Aorta (tissue), 5 donors: Measurements from ENCODE around the gene ACSL5. TPM values are rescaled to one million over a fixed set of nuclear protein-coding genes. Genes with fewer than 3 reads are reported as not detected.
"Not testable (repeated sequence)": the region's sequence is repeated elsewhere in the genome, so short reads cannot be mapped to it uniquely, and the experiment has no call there.

Experiments used
- ATAC-seq: fragments of 200-7000 bp; cut with Tn5 transposase; one replicate; pipeline ENCODE4 v1.9.1; 2022; ENCODE audit warnings: moderate library complexity; ENCODE audit not compliant: low FRiP score
- DNase-seq, 2 donors: peaks; one replicate each; pipeline ENCODE4 v3.0.0-alpha.2; 2020
- H3K27ac ChIP-seq, 2 donors: one replicate each; pipeline ENCODE4 v1.5.1; 2013; ENCODE audit warnings: low read length in 2 of 2, mild to moderate bottlenecking in 2 of 2, moderate library complexity in 2 of 2, control low read depth in 1 of 2, inconsistent platforms in 1 of 2, low read depth in 1 of 2
- H3K27me3 ChIP-seq, 2 donors: one replicate each; pipeline ENCODE4 v1.6.1; 2013; ENCODE audit warnings: control low read depth in 1 of 2, low read length in 1 of 2, mild to moderate bottlenecking in 1 of 2, moderate library complexity in 1 of 2; ENCODE audit not compliant: insufficient read depth in 2 of 2, control insufficient read depth in 1 of 2
- H3K36me3 ChIP-seq, 2 donors: one replicate each; pipeline ENCODE4 v1.6.1; 2013; ENCODE audit warnings: control low read depth in 1 of 2, low read length in 1 of 2, mild to moderate bottlenecking in 1 of 2; ENCODE audit not compliant: insufficient read depth in 2 of 2, control insufficient read depth in 1 of 2
- H3K4me1 ChIP-seq, 2 donors: one replicate each; pipeline ENCODE4 v1.6.1; 2013; ENCODE audit warnings: low read length in 2 of 2, control low read depth in 1 of 2, mild to moderate bottlenecking in 1 of 2, moderate library complexity in 1 of 2; ENCODE audit not compliant: insufficient read depth in 2 of 2, control insufficient read depth in 1 of 2
- H3K4me3 ChIP-seq, 2 donors: one replicate each; pipeline ENCODE4 v1.5.1; 2013; ENCODE audit warnings: low read length in 2 of 2, control low read depth in 1 of 2, mild to moderate bottlenecking in 1 of 2
- H3K9me3 ChIP-seq: one replicate; pipeline ENCODE4 v1.6.1; 2013; ENCODE audit warnings: mild to moderate bottlenecking, low read length; ENCODE audit not compliant: control insufficient read depth
- WGBS, 2 donors: extraction: QIAGEN DNeasy Blood & Tissue Kit; methylation state at CpG; one replicate each; pipeline ENCODE4 v1.1.7; 2013; 5-methylcytosine and 5-hydroxymethylcytosine counted together
- intact Hi-C, 2 donors: fragments of 100-400 bp; cut with DNase I; formaldehyde crosslinking; loops; one replicate each; pipeline versions ENCODE4 v1.14.2 to v1.15.0; 2022
- polyA plus RNA-seq, 2 donors: library from polyadenylated mRNA; stranded (reverse); fragments of 200-250 nt; gene quantifications; one replicate each; pipeline ENCODE4 v1.2.3, GENCODE V29; 2013
- total RNA-seq, 2 donors: library from RNA; stranded (reverse); fragmentation: NEBNext Ultra II Directional; extraction: Animal tissue kit (Norgen Biotek cat#: 25700); gene quantifications; one replicate each; pipeline ENCODE4 v1.2.1, GENCODE V29; 2021
- donor health status: healthy with polysubstance abuse.
- donor health status: Bipolar disorder and iron deficiency.
- donor health status: DM: no; HTN: no; CAD: no.
- donor health status: DM: no; HTN: no; CAD: no.
- donor health status: DM: yes; HTN: yes; CAD: no.

The ACSL5 gene
- total and polyA plus RNA-seq, 4 donors, result 0.92 to 18.7 (median 15.9) TPM

GRCh38 chr10:112448888-112449287 lies 75.0 kb downstream of the ACSL5 start:
- Histone ChIP-seq H3K4me1 (peaks cover 0 to 2% of the 10 kb centered on the region in 2 donors), H3K4me3 (no peak overlapping the region), H3K36me3 (peaks cover 0 to 2% of the 10 kb centered on the region in 2 donors), H3K27ac (no peak overlapping the region), H3K27me3 (no peaks in the 10 kb centered on the region), H3K9me3 (no peaks in the 10 kb centered on the region)
- intact Hi-C loops, result loop anchor here in 1 of 2 donors (10.0 kb wide), 1 partner anchor 284 kb away; no protein-coding TSS in a partner anchor
- ATAC-seq (no peak), DNase-seq (no peak)
- WGBS, 2 donors, result 39 to 46% methylated on average over 4 of the region's 4 CpGs

GRCh38 chr10:112454910-112455779 lies 81.2 kb downstream of the ACSL5 start:
- Histone ChIP-seq H3K4me3 (no peak overlapping the region), H3K9me3 (no peaks in the 10 kb centered on the region), H3K4me1 (no peaks in the 10 kb centered on the region), H3K36me3 (no peaks in the 10 kb centered on the region), H3K27ac (no peak overlapping the region), H3K27me3 (no peaks in the 10 kb centered on the region)
- ATAC-seq (no peak), DNase-seq (no peak)
- WGBS, 2 donors, result 84 to 93% methylated on average over 2 of the region's 3 CpGs
- intact Hi-C loops, result no loop called here

DNA sequence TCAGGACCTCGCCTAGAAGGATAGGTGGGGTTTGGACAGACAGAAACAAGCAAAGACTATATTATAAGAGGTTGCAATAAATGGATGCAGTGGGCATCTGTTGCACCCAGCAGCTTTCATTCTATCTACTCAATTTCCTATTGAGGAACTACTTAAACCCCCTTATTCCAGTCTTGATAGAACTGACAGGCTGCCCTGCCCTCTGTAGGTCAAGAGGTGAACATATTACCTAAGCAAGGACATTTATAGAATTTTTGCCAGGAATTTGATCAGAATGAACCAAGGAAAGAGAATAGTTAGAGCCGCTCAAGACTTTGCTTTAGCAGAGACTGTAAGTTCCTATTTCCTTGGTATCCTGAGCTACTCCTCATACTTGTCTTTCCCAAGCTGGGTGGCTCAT lies 82.6 kb downstream of the ACSL5 start:
- Histone ChIP-seq H3K27ac (no peak overlapping the region), H3K4me1 (no peaks in the 10 kb centered on the region), H3K36me3 (no peaks in the 10 kb centered on the region), H3K9me3 (no peaks in the 10 kb centered on the region), H3K4me3 (no peak overlapping the region), H3K27me3 (no peaks in the 10 kb centered on the region)
- DNase-seq (no peak), ATAC-seq (no peak)
- intact Hi-C loops, result no loop called here
- WGBS, 2 donors, result 93 to 94% methylated on average over 2 of the region's 2 CpGs

DNA sequence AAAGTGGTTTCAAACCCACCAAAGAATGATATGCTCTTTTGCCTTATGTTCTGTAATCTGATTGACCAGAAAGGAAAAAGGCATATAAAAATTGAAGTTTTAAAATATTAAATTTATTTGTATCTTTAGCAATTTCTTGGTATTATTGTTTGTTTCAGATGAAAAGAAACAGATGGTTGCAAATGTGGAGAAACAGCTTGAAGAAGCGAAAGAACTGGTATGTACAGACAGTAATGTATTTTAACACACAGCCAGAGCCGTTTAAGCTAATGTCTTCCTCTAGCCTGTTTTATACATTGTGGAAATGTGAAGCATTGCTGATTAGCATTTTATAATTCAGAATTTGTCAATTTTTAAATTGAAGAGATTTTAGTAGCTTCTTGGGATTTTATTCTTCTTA lies 86.5 kb downstream of the ACSL5 start:
- 90 to 95% methylated on average over 2 of the region's 2 CpGs for WGBS, 2 donors
- Histone ChIP-seq H3K4me3 (no peak overlapping the region), H3K27ac (no peak overlapping the region), H3K9me3 (no peaks in the 10 kb centered on the region), H3K36me3 (peaks cover 0 to 1% of the 10 kb centered on the region in 2 donors), H3K27me3 (no peaks in the 10 kb centered on the region), H3K4me1 (no peaks in the 10 kb centered on the region)
- no peak for ATAC-seq
- DNase-seq, result no peak
- intact Hi-C loops, result no loop called here

- no peak overlapping the region for H3K4me3 ChIP-seq
- no peaks in the 10 kb centered on the region for H3K4me1 ChIP-seq
- no peaks in the 10 kb centered on the region for H3K9me3 ChIP-seq
- WGBS, 2 donors, result 92 to 93% methylated on average over 4 of the region's 4 CpGs
- H3K27ac ChIP-seq, result no peak overlapping the region
- DNase-seq (no peak), ATAC-seq (no peak)
- H3K27me3 ChIP-seq, result no peaks in the 10 kb centered on the region
- intact Hi-C loops, result no loop called here
- peaks cover 0 to 1% of the 10 kb centered on the region in 2 donors for H3K36me3 ChIP-seq
Observed at GRCh38 chr10:112461029-112461887, 87.3 kb downstream of the ACSL5 start.

GRCh38 chr10:112464074-112464473 lies 90.2 kb downstream of the ACSL5 start:
- H3K27ac ChIP-seq, H3K4me3 ChIP-seq, H3K4me1 ChIP-seq, H3K9me3 ChIP-seq, H3K36me3 ChIP-seq, ATAC-seq, H3K27me3 ChIP-seq, intact Hi-C loops: not testable (repeated sequence)
- peak in 1 of 2 donors; percentile 69 for DNase-seq
- WGBS, 2 donors, result 91% methylated on average over 5 of the region's 5 CpGs

DNA sequence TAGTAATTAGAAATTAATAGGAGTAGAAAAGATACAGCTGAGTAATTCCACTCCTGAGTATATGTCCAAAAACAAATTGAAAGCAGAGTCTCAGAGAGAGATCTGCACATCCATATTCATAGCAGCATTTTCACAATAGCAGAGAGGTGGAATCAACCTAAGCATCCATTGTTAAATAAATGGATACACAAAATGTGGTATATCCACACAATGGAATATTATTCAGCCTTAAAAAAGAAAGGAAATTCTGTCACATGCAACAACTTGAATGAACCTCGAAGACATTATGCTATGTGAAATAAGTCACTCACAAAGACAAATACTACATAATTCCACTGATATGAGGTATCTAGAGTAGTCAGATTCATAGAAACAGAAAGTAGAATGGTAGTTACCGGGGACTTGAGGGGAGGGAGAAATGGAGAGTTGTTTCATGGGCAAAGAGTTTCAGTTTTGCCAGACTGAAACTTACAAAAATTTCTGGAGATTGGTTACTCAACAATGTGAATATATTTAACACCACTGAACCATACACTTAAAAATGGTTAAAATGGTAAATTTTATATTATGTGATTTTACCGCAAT lies 91.5 kb downstream of the ACSL5 start:
- no peak for DNase-seq
- H3K36me3 ChIP-seq, result peaks cover 0 to 1% of the 10 kb centered on the region in 2 donors
- ATAC-seq, result no peak

DNA sequence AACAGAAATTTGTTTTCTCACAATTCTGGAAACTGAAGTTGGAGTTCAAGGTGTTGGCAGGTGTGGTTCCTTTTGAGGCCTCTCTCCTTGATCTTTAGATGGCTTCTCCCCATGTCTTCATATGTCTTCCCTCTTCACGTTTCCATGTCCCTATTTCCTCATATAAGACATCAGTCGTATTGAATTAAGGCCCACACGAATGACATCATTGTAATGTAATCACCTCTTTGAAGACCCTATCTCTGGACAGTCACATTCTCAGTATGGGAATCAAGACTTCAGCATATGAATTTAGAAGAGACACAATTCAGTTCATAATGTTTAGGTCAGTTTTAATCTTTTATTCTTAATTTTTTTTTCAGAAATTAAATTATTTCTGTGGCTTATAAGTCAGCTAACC lies 92.9 kb downstream of the ACSL5 start:
- 83 to 88% methylated on average over 3 of the region's 3 CpGs for WGBS, 2 donors
- Histone ChIP-seq H3K36me3 (peaks cover 0 to 1% of the 10 kb centered on the region in 2 donors), H3K27ac (no peak overlapping the region), H3K4me3 (no peak overlapping the region), H3K9me3 (no peaks in the 10 kb centered on the region), H3K4me1 (no peaks in the 10 kb centered on the region), H3K27me3 (no peaks in the 10 kb centered on the region)
- intact Hi-C loops, result no loop called here
- ATAC-seq (no peak), DNase-seq (no peak)

More for the DNA sequence above, 91.5 kb downstream of the ACSL5 start:
- no peak overlapping the region for H3K4me3 ChIP-seq
- H3K27ac ChIP-seq, result no peak overlapping the region
- no peaks in the 10 kb centered on the region for H3K9me3 ChIP-seq
- H3K27me3 ChIP-seq, result no peaks in the 10 kb centered on the region
- WGBS, 2 donors, result 96 to 97% methylated on average over 3 of the region's 3 CpGs
- no peaks in the 10 kb centered on the region for H3K4me1 ChIP-seq
- intact Hi-C loops, result no loop called here
